Upper lobe of left lung (tissue), 4 donors: ENCODE measurements around the gene KIF6.

Source experiments
- CTCF ChIP-seq, 6 experiments: fragments of 450-650 bp in 4 of 6; fragments of 200-600 bp in 2 of 6; sonication (generic) in 2 of 6; IDR thresholded peaks; one replicate each; pipeline ENCODE4 v1.5.1; 2016 to 2019; ENCODE audit warnings: antibody characterized with exemption in 6 of 6
- EP300 ChIP-seq, 4 donors: sonication (generic); formaldehyde crosslinking; IDR thresholded peaks; one replicate each; pipeline ENCODE4 v1.5.1; 2017; ENCODE audit warnings: antibody characterized with exemption in 4 of 4, control low read depth in 2 of 4
- POLR2A ChIP-seq, 4 donors: fragments of 450-650 bp; IDR thresholded peaks; one replicate each; pipeline ENCODE4 v1.5.1; 2016 to 2017; ENCODE audit warnings: antibody characterized with exemption in 4 of 4, mild to moderate bottlenecking in 2 of 4

GRCh38 chr6:39348740-39349139 lies 376.5 kb downstream of the KIF6 start:
- TF ChIP-seq EP300 (IDR thresholded peaks at IDR 0.05) (no peak), POLR2A (IDR thresholded peaks at IDR 0.05) (no peak), CTCF (IDR thresholded peaks at IDR 0.05) (no peak)
